Neuronal stem cell (in vitro differentiated cells): ENCODE data around the gene NCR3LG1.

Source experiments
- DNase-seq: peaks from one replicate; pipeline ENCODE4 v3.0.0-alpha.2; 2013; ENCODE audit warnings: low spot score
- H2AFZ ChIP-seq: one replicate; pipeline ENCODE4 v1.6.1; 2013; ENCODE audit warnings: mild to moderate bottlenecking, low read length, inconsistent platforms
- H2AK5ac ChIP-seq: 2 replicates; pipeline ENCODE4 v1.6.1; 2013; ENCODE audit warnings: low read depth, mild to moderate bottlenecking, inconsistent platforms, low read length, moderate library complexity, mixed read lengths
- H2BK120ac ChIP-seq: 2 replicates; pipeline ENCODE4 v1.6.1; 2013; ENCODE audit warnings: low read depth, mild to moderate bottlenecking, inconsistent platforms, low read length, moderate library complexity, mixed read lengths
- H2BK12ac ChIP-seq: one replicate; pipeline ENCODE4 v1.6.1; 2013; ENCODE audit warnings: low read length, inconsistent platforms
- H2BK15ac ChIP-seq: 2 replicates; pipeline ENCODE4 v1.6.1; 2013; ENCODE audit warnings: mild to moderate bottlenecking, low read length, inconsistent platforms, mixed read lengths
- H2BK5ac ChIP-seq: one replicate; pipeline ENCODE4 v1.6.1; 2013; ENCODE audit warnings: inconsistent platforms, mild to moderate bottlenecking, low read length, moderate library complexity
- H3K14ac ChIP-seq: one replicate; pipeline ENCODE4 v1.6.1; 2013; ENCODE audit warnings: low read length, inconsistent platforms
- H3K18ac ChIP-seq: 2 replicates; pipeline ENCODE4 v1.6.1; 2013; ENCODE audit warnings: low read length, inconsistent platforms
- H3K23ac ChIP-seq: 2 replicates; pipeline ENCODE4 v1.6.1; 2013; ENCODE audit warnings: low read depth, mild to moderate bottlenecking, mixed read lengths, low read length, inconsistent platforms; ENCODE audit not compliant: poor library complexity
- H3K27ac ChIP-seq: replicated peaks from 3 replicates; pipeline ENCODE4 v1.5.1; 2013; ENCODE audit warnings: low read length, inconsistent platforms
- H3K27me3 ChIP-seq, 3 experiments: 2 replicates each; pipeline ENCODE4 v1.6.1; 2013; ENCODE audit warnings: low read length in 3 of 3, mild to moderate bottlenecking in 2 of 3, inconsistent platforms in 1 of 3, low read depth in 1 of 3, mixed read lengths in 1 of 3, moderate library complexity in 1 of 3; ENCODE audit not compliant: control insufficient read depth in 3 of 3, insufficient read depth in 3 of 3
- H3K36me3 ChIP-seq, 2 donors: replicated peaks in 1 of 2; 2 replicates each; pipeline ENCODE4 v1.6.1; 2013; ENCODE audit warnings: low read length in 2 of 2; ENCODE audit not compliant: control insufficient read depth in 2 of 2, insufficient read depth in 2 of 2
- H3K4ac ChIP-seq: 2 replicates; pipeline ENCODE4 v1.6.1; 2013; ENCODE audit warnings: inconsistent platforms, mild to moderate bottlenecking, low read length, moderate library complexity
- H3K4me1 ChIP-seq, 2 donors: 1 replicate in 1 of 2; 2 replicates in 1 of 2; pipeline ENCODE4 v1.6.1; 2013; ENCODE audit warnings: low read length in 2 of 2, low read depth in 1 of 2; ENCODE audit not compliant: control insufficient read depth in 2 of 2, insufficient read depth in 1 of 2
- H3K4me2 ChIP-seq: one replicate; pipeline ENCODE4 v1.6.1; 2013; ENCODE audit warnings: mild to moderate bottlenecking, low read length, inconsistent platforms; ENCODE audit not compliant: insufficient read depth, poor library complexity, severe bottlenecking
- H3K4me3 ChIP-seq, 2 donors: 2 replicates each; pipeline ENCODE4 v1.5.1; 2013; ENCODE audit warnings: low read length in 2 of 2, mild to moderate bottlenecking in 2 of 2, inconsistent platforms in 1 of 2, moderate library complexity in 1 of 2
- H3K79me1 ChIP-seq: one replicate; pipeline ENCODE4 v1.6.1; 2013; ENCODE audit warnings: low read depth, mild to moderate bottlenecking, inconsistent platforms, low read length, moderate library complexity
- H3K9ac ChIP-seq: one replicate; pipeline ENCODE4 v1.6.1; 2013; ENCODE audit warnings: mild to moderate bottlenecking, low read depth, low read length, inconsistent platforms; ENCODE audit not compliant: poor library complexity
- H3K9me3 ChIP-seq, 2 donors: replicated peaks in 1 of 2; 2 replicates each; pipeline versions ENCODE3 to v1.6.1; 2013; ENCODE audit warnings: low read length in 2 of 2, mild to moderate bottlenecking in 2 of 2, inconsistent platforms in 1 of 2, low read depth in 1 of 2, mixed read lengths in 1 of 2, moderate library complexity in 1 of 2; ENCODE audit not compliant: control insufficient read depth in 2 of 2, insufficient read depth in 1 of 2
- H4K8ac ChIP-seq: one replicate; pipeline ENCODE4 v1.6.1; 2013; ENCODE audit warnings: low read depth, mild to moderate bottlenecking, inconsistent platforms, low read length, moderate library complexity
- H4K91ac ChIP-seq: one replicate; pipeline ENCODE4 v1.6.1; 2013; ENCODE audit warnings: low read length, low read depth, mild to moderate bottlenecking, inconsistent platforms; ENCODE audit not compliant: poor library complexity
- WGBS, 2 donors: extraction: QIAGEN DNeasy Blood & Tissue Kit; methylation state at CpG; one replicate each; pipeline ENCODE4 v1.1.7; 2013; ENCODE audit warnings: missing lambda C conversion rate in 2 of 2, mixed read lengths in 1 of 2; ENCODE audit not compliant: insufficient read length in 2 of 2, insufficient replicate concordance in 1 of 2; ENCODE audit errors: extremely low coverage in 2 of 2; 5-methylcytosine and 5-hydroxymethylcytosine counted together

Gene NCR3LG1

GRCh38 chr11:17375547-17375946 is 23.9 kb downstream of the NCR3LG1 start:
- no peak overlapping the region for H2AK5ac ChIP-seq
- DNase-seq: no peak
- no CpG with 5 or more reads among the region's 5 CpGs for WGBS, 2 donors
- H4K91ac ChIP-seq: no peak overlapping the region
- no peak overlapping the region for H3K4ac ChIP-seq
- no peak overlapping the region for H3K18ac ChIP-seq
- H3K4me1 ChIP-seq: no peaks in the 10 kb centered on the region
- H3K4me2 ChIP-seq: no peak overlapping the region
- peaks cover 0 to 100% of the 10 kb centered on the region in 2 donors for H3K36me3 ChIP-seq
- no peak overlapping the region for H4K8ac ChIP-seq
- H2BK15ac ChIP-seq: no peak overlapping the region
- H3K4me3 ChIP-seq: no peak overlapping the region
- no peak overlapping the region for H2BK5ac ChIP-seq
- H3K27me3 ChIP-seq: no peaks in the 10 kb centered on the region
- no peak overlapping the region for H3K27ac ChIP-seq
- H3K9ac ChIP-seq: no peak overlapping the region
- no peak overlapping the region for H2BK120ac ChIP-seq
- no peak overlapping the region for H3K23ac ChIP-seq
- H2AFZ ChIP-seq: no peak overlapping the region
- H3K9me3 ChIP-seq: peaks cover 34 to 77% of the 10 kb centered on the region in 2 donors
- no peaks in the 10 kb centered on the region for H3K79me1 ChIP-seq
- H2BK12ac ChIP-seq: no peak overlapping the region
- no peak overlapping the region for H3K14ac ChIP-seq

- Histone ChIP-seq H3K4me3 (no peak overlapping the region), H3K4me2 (no peak overlapping the region), H3K4ac (no peak overlapping the region), H4K91ac (no peak overlapping the region), H3K27me3 (no peaks in the 10 kb centered on the region), H3K9ac (no peak overlapping the region), H4K8ac (no peak overlapping the region), H3K79me1 (no peaks in the 10 kb centered on the region), H2BK5ac (no peak overlapping the region), H3K4me1 (no peaks in the 10 kb centered on the region), H2AFZ (no peak overlapping the region), H2AK5ac (no peak overlapping the region), H2BK15ac (no peak overlapping the region), H3K36me3 (peaks cover 0 to 96% of the 10 kb centered on the region in 2 donors), H3K14ac (no peak overlapping the region), H3K9me3 (peaks cover 25 to 67% of the 10 kb centered on the region in 2 donors), H3K27ac (no peak overlapping the region), H3K23ac (no peak overlapping the region), H2BK12ac (no peak overlapping the region), H2BK120ac (no peak overlapping the region), H3K18ac (no peak overlapping the region)
- DNase-seq: no peak
- WGBS, 2 donors: no CpG with 5 or more reads among the region's 3 CpGs
Observed at GRCh38 chr11:17376493-17376892, 24.9 kb downstream of the NCR3LG1 start.

GRCh38 chr11:17378655-17379054 is 27.1 kb downstream of the NCR3LG1 start:
- Histone ChIP-seq H2AK5ac (no peak overlapping the region), H3K4me3 (no peak overlapping the region), H3K18ac (no peak overlapping the region), H3K27me3 (no peaks in the 10 kb centered on the region), H2BK15ac (no peak overlapping the region), H3K36me3 (peaks cover 0 to 74% of the 10 kb centered on the region in 2 donors), H3K23ac (no peak overlapping the region), H3K4ac (no peak overlapping the region), H3K9ac (no peak overlapping the region), H4K91ac (no peak overlapping the region), H2BK120ac (no peak overlapping the region), H3K9me3 (peaks cover 10 to 46% of the 10 kb centered on the region in 2 donors), H3K27ac (no peak overlapping the region), H3K14ac (no peak overlapping the region), H3K79me1 (no peaks in the 10 kb centered on the region), H3K4me2 (no peak overlapping the region), H4K8ac (no peak overlapping the region), H3K4me1 (no peaks in the 10 kb centered on the region), H2BK12ac (no peak overlapping the region), H2BK5ac (no peak overlapping the region), H2AFZ (no peak overlapping the region)
- no peak for DNase-seq
- WGBS, 2 donors: no CpG with 5 or more reads among the region's 2 CpGs

- Histone ChIP-seq H3K4me1 (no peaks in the 10 kb centered on the region), H2BK5ac (no peak overlapping the region), H4K8ac (no peak overlapping the region), H2AFZ (no peak overlapping the region), H4K91ac (no peak overlapping the region), H3K23ac (no peak overlapping the region), H2BK15ac (no peak overlapping the region), H3K4me2 (no peak overlapping the region), H3K14ac (no peak overlapping the region), H3K36me3 (peaks cover 0 to 65% of the 10 kb centered on the region in 2 donors), H3K4me3 (no peak overlapping the region), H3K79me1 (no peaks in the 10 kb centered on the region), H3K27ac (no peak overlapping the region), H2AK5ac (no peak overlapping the region), H3K9ac (no peak overlapping the region), H3K18ac (no peak overlapping the region), H3K27me3 (no peaks in the 10 kb centered on the region), H2BK120ac (no peak overlapping the region), H3K4ac (no peak overlapping the region), H3K9me3 (peaks cover 5 to 36% of the 10 kb centered on the region in 2 donors), H2BK12ac (no peak overlapping the region)
- WGBS, 2 donors: no CpG with 5 or more reads among the region's 7 CpGs
- DNase-seq: no peak
Observed at GRCh38 chr11:17379383-17380180, 28.0 kb downstream of the NCR3LG1 start.
